ENCODE measurements around the gene NANOG. TPM values are rescaled to one million over a fixed set of nuclear protein-coding genes. Genes with fewer than 3 reads are reported as not detected.

Gene NANOG
- total and polyA plus RNA-seq, 2 of the 8 experiments (the other 6 are each of a cell fraction or from before 2014, with no cell fraction given): 53.7 to 231 TPM

- TF ChIP-seq JUND (IDR thresholded peaks at IDR 0.05; ENCODE audit: low read length) (no peak), EZH2 (IDR thresholded peaks at IDR 0.05; ENCODE audit: low read depth, low read length, severe bottlenecking) (no peak), TAF1 (IDR thresholded peaks at IDR 0.05; ENCODE audit: low read depth, low read length) (no peak), MAX (IDR thresholded peaks at IDR 0.05) (no peak)
- Histone ChIP-seq H3K14ac (ENCODE audit: insufficient read length) (no peak overlapping the region), H2BK5ac (ENCODE audit: low read depth, low read length) (no peak overlapping the region), H3K23me2 (ENCODE audit: low read depth, low read length) (no peaks in the 10 kb centered on the region), H4K5ac (ENCODE audit: insufficient read length, low read depth, low read length) (no peak overlapping the region), H3K27ac (ENCODE audit: low read depth, low read length) (no peak overlapping the region), H3K79me2 (ENCODE audit: control insufficient read depth in 1 of 2, insufficient read depth in 2 of 2, low read length in 2 of 2) (no peaks in the 10 kb centered on the region), H3K4me2 (ENCODE audit: insufficient read depth in 1 of 2, low read depth in 2 of 2, low read length in 2 of 2) (no peak overlapping the region), H2BK12ac (ENCODE audit: low read depth, low read length) (no peak overlapping the region), H3K18ac (ENCODE audit: extremely low read depth, low read length) (no peak overlapping the region; the same call in 1 of the 2 replicates), H2BK120ac (replicated peaks; ENCODE audit: low read depth, low read length) (no peak overlapping the region), H2AFZ (ENCODE audit: low read length) (no peak overlapping the region), H3K27me3 (replicated peaks in 1 of 4; ENCODE audit: control insufficient read depth in 3 of 4, extremely low read depth in 1 of 4, insufficient read depth in 3 of 4, low read length in 3 of 4) (no peaks in the 10 kb centered on the region), H4K91ac (replicated peaks; ENCODE audit: insufficient read length, low read length) (no peak overlapping the region), H3K9me3 (ENCODE audit: insufficient read depth in 2 of 2, low read depth in 1 of 2, low read length in 1 of 2) (no peaks in the 10 kb centered on the region), H3K79me1 (ENCODE audit: low read depth, low read length) (no peaks in the 10 kb centered on the region), H2AK5ac (ENCODE audit: low read depth, low read length) (no peak overlapping the region), H2BK15ac (ENCODE audit: low read length) (no peak overlapping the region), H3K4ac (replicated peaks; ENCODE audit: insufficient read length, low read depth, low read length) (no peak overlapping the region), H4K8ac (ENCODE audit: extremely low read depth, insufficient read depth, low read length) (no peak overlapping the region), H3K4me3 (ENCODE audit: extremely low read depth in 1 of 4, insufficient read depth in 2 of 4, low read depth in 3 of 4, low read length in 4 of 4) (no peak overlapping the region), H3K23ac (ENCODE audit: insufficient read length) (no peak overlapping the region), H3K56ac (replicated peaks; ENCODE audit: insufficient read length, low read depth, low read length) (no peak overlapping the region), H3K4me1 (replicated peaks in 1 of 4; ENCODE audit: control insufficient read depth in 3 of 4, insufficient read depth in 4 of 4, low read length in 3 of 4) (no peaks in the 10 kb centered on the region; a peak in 1 of 7 replicates), H3K9ac (replicated peaks in 1 of 4; ENCODE audit: extremely low read depth in 1 of 4, low read depth in 3 of 4, low read length in 3 of 4) (no peak overlapping the region), H3K36me3 (ENCODE audit: control insufficient read depth in 2 of 4, insufficient read depth in 4 of 4, low read length in 3 of 4) (no peaks in the 10 kb centered on the region), H4K20me1 (replicated peaks in 1 of 2; ENCODE audit: control insufficient read depth in 1 of 2, insufficient read depth in 2 of 2, low read length in 2 of 2) (no peaks in the 10 kb centered on the region), H2BK20ac (ENCODE audit: low read length) (0 out of 2 replicates have a peak overlapping the region, but pooled peaks have one; percentile 40)
- FAIRE-seq: no peak
- 75% methylated on average over 5 of the region's 5 CpGs; no CpG with 5 or more reads in 1 of the 2 experiments for WGBS, 2 experiments (ENCODE audit: extremely low coverage in 1 of 2, insufficient coverage in 1 of 2, insufficient read length in 1 of 2, insufficient replicate concordance in 2 of 2, low coverage in 1 of 2, low lambda C conversion rate in 2 of 2, missing lambda C conversion rate in 1 of 2)
- no peak for DNase-seq (ENCODE audit: low read depth in 1 of 2, low spot score in 2 of 2)
- ChIA-PET POLR2A (ENCODE audit: partially characterized antibody) (interaction anchor here (0.8 to 1.7 kb wide), 3 partner anchors 26 to 83 kb away, joined by 3 to 4 read pairs (median 3); no protein-coding TSS in a partner anchor), CTCF (ENCODE audit: partially characterized antibody) (interaction anchor here (0.6 to 2.0 kb wide), 4 partner anchors 24 to 194 kb away, joined by 3 to 6 read pairs (median 3); no protein-coding TSS in a partner anchor)
Observed at GRCh38 chr12:7835766-7836165, 46.6 kb downstream of the NANOG start.

Measured in H1 (cell line).